Measurements from ENCODE around the gene PPM1L. TPM values are rescaled to one million over a fixed set of nuclear protein-coding genes. Genes with fewer than 3 reads are reported as not detected.

The PPM1L gene
- polyA plus RNA-seq, 5 donors, result 2.8 to 5.9 (median 4.9) TPM

DNA sequence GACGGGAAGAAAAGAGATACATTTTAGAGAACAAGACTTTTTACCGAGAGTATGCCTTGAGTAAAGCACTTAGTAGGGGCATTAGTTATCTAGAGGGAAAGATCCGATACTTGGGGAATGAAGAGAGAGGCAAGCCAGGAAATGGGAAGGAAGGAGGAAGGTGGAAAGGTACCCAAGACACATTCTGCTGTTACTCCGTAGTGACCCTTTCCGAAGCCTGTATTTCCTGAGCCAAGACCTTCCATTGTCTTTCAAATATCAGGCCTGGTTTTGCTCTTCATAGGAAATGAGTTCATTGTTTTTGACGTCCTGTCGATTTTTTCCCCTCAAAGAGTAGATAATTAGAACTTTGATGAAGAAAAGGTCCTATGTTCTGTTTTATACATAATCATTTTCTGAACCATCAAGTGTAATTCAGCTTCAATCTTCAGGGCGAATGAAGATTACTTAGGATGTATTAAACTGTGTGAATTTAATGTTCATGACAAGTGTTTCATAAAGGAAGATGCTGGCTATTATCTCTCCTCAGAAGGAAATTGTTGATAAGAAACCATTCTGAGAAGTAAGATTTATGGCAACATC, 95.7 kb downstream of the PPM1L start:
- no peak for DNase-seq

DNA sequence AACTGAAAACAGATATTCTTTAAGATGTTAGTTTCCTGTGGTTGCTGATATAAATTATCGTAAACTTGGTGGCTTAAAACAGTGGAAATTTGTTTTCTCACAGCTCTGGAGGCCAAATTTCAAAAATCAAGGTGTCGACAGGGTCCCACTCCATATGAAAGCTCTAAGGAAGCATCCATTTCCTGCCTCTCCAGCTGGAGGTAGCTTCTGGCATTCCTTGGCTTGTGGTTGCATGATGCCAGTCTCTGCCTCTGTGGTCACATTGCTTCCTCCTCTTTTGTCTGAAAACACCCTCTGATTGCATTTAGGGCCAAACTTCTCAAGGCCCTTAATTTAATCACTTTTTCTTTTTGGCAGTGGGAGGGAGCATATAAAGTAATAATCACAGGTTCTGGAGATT, 96.8 kb downstream of the PPM1L start:
- DNase-seq, result no peak

DNA sequence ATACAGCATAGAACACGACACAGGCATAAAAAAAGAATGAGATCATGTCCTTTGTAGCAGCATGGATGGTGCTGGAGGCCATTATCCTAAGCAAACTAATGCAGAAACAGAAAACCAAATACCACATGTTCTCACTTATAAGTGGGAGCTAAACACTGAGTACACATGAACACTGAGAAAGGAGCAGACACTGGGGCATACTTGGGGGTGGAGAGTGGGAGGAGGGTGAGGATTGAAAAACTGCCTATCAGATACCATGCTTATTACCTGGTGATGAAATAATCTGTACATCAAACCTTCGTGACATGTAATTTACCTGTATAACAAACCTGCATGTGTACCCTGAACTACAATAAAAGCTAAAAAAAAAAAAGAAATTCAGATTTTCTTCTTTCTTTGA, 100.4 kb downstream of the PPM1L start:
- DNase-seq, result no peak

DNA sequence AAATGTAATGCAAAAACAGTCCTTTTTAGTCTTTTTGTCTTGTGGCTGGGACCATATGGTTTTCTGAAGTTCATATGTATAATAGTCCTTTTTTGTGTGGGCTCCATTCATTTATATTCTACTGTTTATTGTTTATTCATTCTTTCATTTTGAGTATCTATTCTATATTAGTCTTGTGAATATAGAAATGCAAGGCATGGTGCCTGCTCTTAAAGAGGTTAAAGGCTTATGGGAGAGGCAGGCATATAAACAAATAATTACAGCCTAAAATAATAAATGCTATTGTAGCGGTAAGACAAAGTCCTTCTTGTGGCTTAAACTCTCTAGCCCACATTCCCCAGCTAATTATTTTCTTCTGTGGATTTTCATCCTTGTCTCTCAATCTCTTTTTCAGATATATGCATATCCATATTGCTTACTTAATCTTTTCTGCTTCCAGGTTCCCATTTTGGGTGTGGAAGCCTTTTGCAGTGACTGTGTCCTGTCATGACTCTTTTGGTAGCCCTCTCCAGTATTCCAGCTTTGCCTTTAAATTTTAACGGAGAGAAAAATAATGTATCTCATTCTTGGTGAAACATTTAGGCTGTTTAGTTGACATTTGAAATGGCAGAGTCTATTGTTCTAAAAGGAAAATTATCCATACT, 101.6 kb downstream of the PPM1L start:
- DNase-seq, result no peak

DNA sequence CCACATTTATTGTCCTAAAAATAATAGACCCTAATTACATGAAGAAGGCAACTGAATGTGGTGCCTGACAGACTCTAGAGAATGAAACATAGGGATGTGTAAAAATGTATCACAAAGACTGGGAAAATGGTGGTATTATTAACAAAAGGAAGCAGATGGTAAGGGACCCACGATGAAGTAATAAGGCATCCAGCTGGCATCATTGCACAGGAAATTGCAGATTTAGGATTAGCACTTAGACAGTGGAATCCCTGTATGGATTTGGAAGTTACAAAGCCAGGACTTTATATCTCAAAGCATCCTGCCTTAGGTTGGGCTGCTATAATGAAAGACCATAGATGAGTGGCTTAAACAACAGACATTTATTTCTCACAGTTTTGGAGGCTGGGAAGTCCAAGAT, 104.3 kb downstream of the PPM1L start:
- no peak for DNase-seq

DNA sequence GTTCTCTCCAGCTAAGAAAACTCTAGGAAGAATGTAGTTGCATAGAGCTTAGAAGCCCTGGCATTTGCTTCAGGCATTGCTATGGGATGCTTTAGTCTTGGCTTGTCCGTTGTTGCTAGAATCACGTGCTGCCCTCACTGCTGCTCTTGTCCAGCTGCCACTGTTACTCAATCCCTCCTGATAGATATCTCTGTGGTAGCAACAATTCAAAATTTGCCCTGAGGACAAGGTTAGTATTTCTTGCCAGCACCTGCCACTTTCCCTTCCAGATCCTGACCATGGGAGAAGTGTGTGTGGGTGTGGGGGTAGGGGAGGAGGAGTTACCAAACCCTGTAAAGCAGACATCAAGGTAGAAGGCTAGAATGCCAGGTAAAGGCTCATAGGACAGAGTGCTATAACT, 113.8 kb downstream of the PPM1L start:
- DNase-seq, result no peak

DNA sequence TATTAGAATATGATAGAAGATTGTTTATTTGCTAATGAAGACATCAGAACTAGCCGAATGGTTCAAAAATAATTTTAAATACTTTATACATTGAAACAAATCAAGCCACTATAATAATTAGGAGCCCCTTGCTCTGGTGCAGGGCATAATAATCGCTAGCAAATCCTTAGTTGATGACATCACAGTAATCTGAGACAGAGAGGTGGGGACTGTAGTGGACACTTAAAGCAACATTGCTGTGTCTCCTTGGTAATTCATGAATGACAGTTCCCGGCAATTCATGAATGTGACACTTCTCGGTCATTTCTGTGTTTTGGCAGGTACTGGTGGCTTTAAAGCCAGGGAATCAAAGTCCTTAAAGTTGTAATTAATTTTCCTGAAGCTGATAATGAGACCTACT, 114.3 kb downstream of the PPM1L start:
- DNase-seq, result no peak

DNA sequence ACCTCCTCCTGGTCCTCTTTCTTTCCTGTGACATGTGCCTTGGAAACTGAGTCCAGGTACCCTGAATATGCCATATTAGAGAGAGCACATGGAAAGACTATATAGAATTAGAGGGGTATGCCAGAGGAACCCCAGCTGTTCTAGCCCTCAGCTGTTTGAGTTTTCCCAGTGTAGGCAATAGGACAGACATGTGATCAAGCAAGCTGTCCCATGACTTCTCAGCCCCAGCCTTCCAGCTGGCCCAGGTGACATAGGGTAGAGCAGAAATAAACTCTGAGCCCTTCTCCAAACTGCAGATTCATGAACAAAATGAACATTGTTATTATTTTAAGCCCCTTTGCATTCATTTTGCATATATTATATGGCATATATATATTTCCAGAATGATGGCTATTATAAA, 118.7 kb downstream of the PPM1L start:
- DNase-seq, result no peak

DNA sequence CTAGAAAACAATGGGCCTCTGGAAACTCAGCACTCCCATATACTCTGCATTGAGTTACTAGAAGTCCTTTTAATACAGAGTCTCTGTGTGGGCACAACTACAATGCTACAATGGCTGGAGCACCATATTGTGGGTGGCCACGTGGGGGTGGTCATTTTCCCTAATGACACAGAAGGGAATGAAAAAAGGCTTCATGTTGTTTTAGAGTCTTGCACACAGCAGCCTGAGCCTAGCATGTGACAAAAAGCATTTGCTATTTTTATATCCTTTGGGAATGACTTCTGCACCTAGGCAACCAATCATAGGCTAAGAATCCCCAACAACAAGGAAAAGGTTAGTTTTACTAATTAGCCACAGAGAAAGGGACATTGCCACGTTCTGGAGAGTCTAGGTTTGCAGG, 120.6 kb downstream of the PPM1L start:
- DNase-seq, result no peak

DNA sequence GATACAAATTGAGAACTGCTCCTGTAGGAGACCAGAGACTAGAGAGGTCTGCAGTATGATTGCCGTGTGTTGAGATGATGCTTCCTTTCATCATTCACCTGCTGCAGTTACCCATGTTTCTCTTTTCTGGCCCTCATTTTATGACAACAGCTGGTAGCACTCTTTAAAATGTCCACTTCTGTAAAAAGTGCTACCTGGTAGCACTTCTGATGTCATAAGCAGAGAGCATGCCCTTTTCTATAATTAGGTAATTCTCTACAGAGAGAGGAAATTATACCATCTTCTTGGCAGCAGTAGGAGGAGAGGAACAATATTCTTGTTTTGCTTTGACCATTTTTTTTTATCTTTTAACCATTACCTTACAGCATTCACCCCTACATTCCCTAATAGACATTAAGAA, 123.8 kb downstream of the PPM1L start:
- DNase-seq, result no peak

DNA sequence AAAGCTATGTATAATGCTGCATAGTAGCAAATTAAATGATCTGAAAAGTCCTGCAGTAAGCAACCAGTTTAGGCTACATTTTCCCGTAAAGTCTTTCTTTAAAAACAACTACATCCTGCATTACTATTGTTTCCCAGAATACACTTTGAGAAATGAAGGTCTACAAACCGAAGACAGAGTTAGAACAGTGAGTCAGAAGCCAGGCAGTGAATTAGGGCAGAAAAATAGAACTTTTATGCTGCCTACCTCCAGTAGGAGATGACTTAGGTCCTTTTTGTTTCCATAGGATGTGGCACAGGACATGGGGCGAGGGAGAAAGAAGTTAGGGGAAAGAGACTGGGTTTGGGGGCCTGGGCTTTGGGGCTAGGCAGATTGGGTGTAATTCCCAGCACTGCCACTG, 127.3 kb downstream of the PPM1L start:
- no peak for DNase-seq

DNA sequence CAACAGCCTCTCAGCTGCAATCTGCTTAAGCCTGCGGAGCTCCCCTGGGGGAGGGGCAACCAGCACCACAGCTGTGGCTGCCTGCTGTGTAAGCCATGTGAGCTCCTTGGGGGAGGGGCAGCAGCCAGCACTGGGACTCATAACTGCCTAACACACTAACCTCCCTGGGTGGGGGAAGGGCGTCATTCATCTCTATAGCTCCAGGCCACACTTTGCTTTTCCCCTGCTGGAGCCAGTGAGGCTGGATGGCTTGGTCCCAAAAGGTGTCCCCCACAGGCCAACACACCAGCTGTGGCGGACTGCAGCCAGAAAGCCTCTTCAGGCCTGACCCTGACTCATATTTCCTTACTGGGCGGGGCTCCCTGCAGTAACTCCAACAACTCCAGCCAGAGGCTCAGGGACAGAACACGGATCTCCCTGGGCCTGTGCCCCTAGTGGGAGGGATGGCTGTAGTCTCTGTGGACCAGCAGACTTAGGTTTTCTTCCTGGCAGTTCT, 129.8 kb downstream of the PPM1L start:
- DNase-seq, result peak; percentile 45 to 55

DNA sequence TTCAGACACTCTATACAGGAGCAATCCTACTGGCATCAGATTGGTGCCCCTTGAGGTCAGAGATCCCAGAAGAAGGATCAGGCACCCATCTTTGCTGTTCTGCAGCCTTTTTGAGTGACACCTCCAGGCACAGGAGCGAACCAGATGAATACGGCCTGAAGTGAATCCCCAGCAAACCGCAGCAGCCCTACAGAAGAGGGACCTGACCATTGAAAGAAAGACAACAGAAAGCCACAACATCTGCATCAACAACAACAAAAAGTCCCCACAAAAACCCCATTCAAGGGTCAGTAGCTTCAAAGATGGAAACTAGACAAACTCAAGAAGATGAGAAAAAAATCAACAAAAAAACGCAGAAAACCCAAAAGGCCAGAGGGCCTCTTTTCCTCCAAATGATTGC, 130.4 kb downstream of the PPM1L start:
- DNase-seq, result no peak

DNA sequence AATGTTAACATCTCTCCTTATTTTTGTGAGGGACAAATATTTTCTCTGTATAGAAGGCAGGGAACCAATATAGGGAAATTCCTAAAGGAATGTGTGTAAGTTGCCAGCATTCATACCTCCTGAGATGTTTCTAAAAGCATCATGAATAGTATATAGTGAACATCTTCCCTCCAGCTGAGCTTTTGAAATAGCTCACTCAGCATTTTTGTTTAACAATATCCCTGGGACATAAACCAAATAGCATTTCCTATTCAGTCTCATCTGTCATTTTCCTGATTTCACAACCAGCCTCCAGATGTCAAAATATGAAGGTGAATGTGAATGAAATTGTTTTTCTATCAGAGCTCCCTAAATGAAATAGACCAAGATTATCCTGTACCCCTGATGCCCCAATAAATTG, 137.2 kb downstream of the PPM1L start:
- no peak for DNase-seq

DNA sequence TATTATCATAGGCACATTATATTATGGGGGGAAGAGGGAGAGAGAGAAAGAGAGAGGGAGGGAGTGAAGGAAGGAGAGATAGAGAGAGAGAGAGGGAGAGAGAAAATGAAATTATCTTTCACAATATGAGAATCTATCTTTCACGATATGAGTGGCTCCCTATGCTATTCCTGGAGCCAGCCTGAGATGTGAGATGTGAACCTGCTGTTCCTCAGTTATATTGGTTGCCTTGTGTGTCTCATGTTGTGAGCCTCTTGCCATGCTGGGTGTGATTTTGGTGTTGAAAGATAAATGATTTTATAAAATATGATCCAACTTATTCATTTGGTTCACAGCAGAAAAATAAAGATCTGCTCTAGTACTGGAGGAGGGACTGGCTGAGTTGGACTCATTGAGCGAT, 148.7 kb downstream of the PPM1L start:
- DNase-seq, result no peak

DNA sequence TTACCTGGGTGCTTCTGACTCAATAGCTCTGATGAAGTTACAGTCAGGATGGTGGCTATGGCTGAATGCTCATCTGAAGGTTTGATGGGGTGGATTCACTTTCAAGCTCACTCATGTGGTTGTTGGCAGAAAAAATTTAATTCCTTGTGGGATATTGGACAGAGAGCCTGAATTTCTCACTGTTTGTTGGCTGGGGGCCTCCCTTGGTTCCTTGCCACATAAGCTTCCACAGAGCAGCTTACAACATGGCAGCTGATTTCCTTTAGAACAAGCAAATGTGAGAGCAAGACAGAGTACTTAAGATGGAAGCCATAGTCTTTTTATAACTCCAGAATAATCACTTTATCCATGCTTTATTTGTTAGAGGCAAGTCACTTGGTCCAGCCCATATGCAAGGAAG, 150.6 kb downstream of the PPM1L start:
- DNase-seq, result no peak

DNA sequence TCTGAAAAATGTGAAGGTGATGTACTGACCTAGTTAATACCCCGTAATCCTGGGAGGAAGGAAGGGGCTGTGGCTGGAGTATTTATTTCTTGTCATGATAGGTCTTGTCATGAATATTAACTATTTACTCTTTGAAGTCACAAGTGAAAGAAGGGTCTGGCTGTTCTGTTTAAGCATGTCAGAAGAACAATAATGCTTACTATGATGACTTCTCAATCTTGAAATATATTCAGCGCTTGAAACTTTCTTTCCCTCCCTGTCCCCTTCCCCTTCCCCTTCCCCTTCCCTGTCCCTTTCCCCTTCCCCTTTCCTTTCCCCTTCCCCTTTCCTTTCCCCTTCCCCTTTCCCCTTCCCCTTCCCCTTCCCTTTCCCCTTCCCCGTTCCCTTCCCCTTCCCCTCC, 153.9 kb downstream of the PPM1L start:
- no peak for DNase-seq

DNA sequence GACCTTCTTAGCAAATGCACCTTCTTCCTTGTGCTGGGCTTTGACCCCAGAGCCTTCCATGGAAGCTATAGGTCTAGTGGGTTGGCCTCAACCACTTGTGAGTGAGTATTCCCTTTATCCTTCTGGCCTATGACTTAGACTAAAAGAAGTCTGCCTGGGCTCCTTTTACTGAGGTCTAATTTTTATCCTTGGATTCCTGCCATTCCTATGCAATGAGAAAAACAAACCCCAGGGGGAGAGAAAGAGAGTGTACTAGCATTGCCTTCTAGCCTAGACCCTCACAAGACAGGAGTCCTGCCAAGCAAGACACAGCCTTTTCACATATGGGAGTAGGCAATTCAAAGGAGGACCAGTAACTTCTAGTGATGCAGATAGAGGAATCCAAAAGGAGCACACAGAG, 155.4 kb downstream of the PPM1L start:
- no peak for DNase-seq

DNA sequence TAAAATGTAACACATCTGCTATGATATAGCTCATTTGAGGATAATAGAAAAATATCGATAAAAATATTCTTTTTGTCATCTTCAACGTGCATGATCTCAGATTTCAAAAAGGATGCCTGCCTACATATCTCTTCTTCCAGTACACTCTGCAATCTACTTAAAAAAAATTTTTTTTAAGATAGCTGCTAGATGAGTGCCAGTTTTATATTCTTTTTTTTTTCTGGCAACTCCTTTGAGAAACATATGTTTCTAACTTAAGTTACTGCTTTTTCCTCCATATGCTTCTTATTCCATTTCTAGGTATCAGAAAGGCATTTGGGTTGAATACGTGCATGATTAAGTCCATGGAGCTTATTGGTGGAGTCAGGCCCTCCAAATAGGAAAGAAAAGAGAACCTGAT, 160.4 kb downstream of the PPM1L start:
- no peak for DNase-seq

DNA sequence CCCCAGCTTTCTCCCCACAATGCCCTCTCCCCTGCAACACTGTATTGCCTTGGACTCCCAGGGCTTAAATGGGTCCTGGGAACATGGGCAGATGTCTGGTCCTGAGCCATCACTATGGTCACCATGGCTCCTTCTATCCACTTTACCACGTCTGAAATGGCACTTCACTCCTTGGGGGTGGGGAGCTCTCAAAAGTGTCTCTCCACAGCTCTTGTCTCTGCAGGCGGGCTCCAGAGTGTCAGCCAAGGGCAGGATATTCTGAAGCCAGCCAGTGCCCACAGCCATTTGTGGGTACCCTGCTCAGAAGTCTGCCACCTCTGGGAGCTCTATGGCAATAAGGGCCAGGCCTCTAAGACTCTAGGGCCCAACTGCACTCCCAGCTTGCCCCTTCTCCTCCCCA, 163.9 kb downstream of the PPM1L start:
- no peak for DNase-seq

DNA sequence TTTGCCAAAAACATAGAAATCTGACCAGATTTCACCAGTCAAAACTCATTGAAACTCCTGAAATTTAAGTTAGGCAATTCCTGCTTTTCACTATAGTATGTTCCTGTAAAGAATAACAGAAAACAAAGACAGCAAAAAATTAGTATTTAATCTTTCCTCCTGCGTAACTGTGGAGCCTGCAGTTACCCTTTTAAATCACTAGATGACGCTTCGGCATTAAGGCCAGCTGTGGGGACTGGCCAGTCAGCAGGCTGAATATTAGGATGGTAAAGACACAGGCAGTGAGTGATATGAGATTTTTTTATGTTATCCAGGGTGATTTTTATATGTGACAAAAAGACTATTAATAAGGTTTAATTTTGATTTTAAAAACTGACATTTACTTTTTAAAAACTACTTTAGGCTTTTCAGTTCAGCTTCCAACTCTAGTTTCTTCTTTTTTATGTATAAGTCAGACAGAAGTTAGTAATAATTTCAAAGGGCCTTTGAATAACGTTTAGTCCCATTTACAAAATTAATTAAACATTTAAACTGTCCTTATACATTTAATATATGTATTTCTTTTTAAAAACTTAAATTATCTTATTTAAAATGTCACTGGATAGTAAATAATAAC, 165.1 kb downstream of the PPM1L start:
- peak; percentile 8 to 16 for DNase-seq

DNA sequence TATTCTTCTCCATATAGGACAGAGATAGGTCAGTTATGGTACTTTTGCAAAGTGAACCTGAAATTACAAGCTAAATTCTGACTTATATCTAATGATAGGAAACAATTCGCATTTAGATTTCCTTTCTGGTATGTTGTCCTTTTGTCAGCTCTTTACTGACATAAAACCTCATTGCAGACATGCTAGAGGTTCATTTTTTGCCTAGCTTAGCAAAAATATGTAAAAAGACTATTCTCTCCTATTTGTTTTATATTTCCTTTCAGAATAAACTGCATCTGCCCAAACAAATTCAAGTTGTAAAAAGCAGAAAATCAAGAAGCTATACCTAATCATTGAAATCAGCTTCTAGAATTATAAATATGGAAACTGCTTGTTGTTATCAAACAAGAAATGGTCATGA, 168.7 kb downstream of the PPM1L start:
- DNase-seq, result no peak

DNA sequence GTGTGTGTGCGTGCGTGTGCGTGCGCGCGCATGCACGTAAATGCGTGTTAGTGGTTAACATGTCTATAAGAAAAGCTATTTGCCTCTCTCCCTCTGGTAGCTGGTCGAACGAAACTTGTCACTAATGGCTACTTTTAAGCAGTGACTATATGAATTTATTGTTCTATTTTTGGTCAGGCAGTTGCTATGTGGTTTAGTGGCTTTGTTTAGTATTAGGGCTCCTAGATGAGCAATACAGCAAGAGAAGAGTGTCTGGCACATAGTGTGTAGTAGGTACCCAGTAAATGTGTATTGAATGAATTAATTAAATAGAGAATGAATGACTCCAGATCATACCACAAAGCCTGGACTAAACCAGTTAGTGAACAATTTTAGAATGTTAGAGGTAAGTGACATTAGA, 171.6 kb downstream of the PPM1L start:
- DNase-seq, result no peak

Measured in right lung (tissue), 5 donors.